GM12801 (cell line): ENCODE measurements around the gene KLK2.

Experiments
- CTCF ChIP-seq: IDR thresholded peaks from one replicate; pipeline ENCODE4 v1.5.1; 2011; ENCODE audit warnings: control low read depth; ENCODE audit not compliant: insufficient read length; ENCODE audit errors: extremely low read depth

KLK2 gene

GRCh38 chr19:50897191-50897607 is 24.0 kb downstream of the KLK2 start:
- TF ChIP-seq CTCF = no peak

- no peak for TF ChIP-seq CTCF
Measured at GRCh38 chr19:50897612-50898011, 24.4 kb downstream of the KLK2 start.

GRCh38 chr19:50898018-50898417 is 24.8 kb downstream of the KLK2 start:
- no peak for TF ChIP-seq CTCF

- no peak for TF ChIP-seq CTCF
Measured at GRCh38 chr19:50899569-50899968, 26.3 kb downstream of the KLK2 start.

- no peak for TF ChIP-seq CTCF
Measured at GRCh38 chr19:50902640-50903039, 29.4 kb downstream of the KLK2 start.

GRCh38 chr19:50906217-50906616 is 33.0 kb downstream of the KLK2 start:
- no peak for TF ChIP-seq CTCF

- TF ChIP-seq CTCF = no peak
Measured at GRCh38 chr19:50908336-50908735, 35.1 kb downstream of the KLK2 start.
